ENCODE results near the gene EFCAB11. TPM values are rescaled to one million over a fixed set of nuclear protein-coding genes. Genes with fewer than 3 reads are reported as not detected.
A peak's percentile ranks its signal among the peaks of the same experiment; 100 is the strongest.

The EFCAB11 gene
- total RNA-seq, 1 donor from 2014 or later = 15.9 TPM

DNA sequence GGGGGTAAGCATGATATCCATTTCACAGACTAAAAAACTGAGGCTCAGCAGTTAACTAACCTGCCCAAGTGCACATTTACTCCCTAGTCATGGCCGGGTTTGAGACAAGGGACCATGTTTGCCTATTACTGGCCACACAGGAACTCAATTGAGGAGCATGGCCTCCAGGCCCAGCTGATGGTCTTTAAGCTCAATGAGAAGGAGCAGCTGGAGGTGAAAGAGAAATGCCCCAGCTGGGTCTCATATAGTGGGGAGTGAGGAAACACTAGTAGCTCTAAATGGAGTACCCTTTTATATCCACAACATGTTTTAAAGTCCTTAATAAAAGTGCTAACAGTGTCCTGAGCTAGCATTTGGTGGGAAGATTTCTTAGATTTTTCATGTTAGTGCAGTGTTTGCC is 2.8 kb upstream of the EFCAB11 start:
- DNase-seq (ENCODE audit: low spot score) = no peak

DNA sequence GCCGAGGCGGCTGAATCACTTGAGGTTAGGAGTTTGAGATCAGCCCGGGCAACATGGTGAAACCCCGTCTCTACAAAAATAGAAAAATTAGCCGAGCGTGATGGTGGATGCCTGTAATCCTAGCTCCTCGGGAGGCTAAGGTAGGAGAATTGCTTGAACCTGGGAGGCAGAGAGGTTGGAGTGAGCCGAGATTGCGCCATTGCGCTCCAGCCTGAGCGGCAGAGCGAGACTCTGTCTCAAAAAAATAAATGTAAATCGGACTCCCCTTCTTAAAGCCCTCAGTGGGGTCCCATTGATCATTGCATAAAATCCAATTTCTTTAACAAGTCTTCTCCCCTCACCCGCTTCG is 2.1 kb upstream of the EFCAB11 start:
- no peak for DNase-seq (ENCODE audit: low spot score)

- DNase-seq (ENCODE audit: low spot score) = peak; percentile 99
Measured at GRCh38 chr14:89955745-89956660, 1.5 kb upstream of the EFCAB11 start, which contains the start of gene TDP1. TSS of gene TDP1 (plus strand) at chr14:89955927. CDS start at chr14:89963115, 7,188 bp downstream.

- DNase-seq (ENCODE audit: low spot score) = no peak
Measured at GRCh38 chr14:89955022-89955744, 653 bp upstream of the EFCAB11 start.

- DNase-seq (ENCODE audit: low spot score) = no peak
Measured at GRCh38 chr14:89953602-89954001, 928 bp downstream of the EFCAB11 start.

- DNase-seq (ENCODE audit: low spot score) = no peak
Measured at GRCh38 chr14:89952576-89952975, 2.0 kb downstream of the EFCAB11 start.

GRCh38 chr14:89947344-89947743 is 7.2 kb downstream of the EFCAB11 start:
- no peak for DNase-seq (ENCODE audit: low spot score)

GRCh38 chr14:89941830-89942377 is 12.6 kb downstream of the EFCAB11 start:
- no peak for DNase-seq (ENCODE audit: low spot score)

GRCh38 chr14:89936654-89937185 is 17.8 kb downstream of the EFCAB11 start:
- no peak for DNase-seq (ENCODE audit: low spot score)

DNA sequence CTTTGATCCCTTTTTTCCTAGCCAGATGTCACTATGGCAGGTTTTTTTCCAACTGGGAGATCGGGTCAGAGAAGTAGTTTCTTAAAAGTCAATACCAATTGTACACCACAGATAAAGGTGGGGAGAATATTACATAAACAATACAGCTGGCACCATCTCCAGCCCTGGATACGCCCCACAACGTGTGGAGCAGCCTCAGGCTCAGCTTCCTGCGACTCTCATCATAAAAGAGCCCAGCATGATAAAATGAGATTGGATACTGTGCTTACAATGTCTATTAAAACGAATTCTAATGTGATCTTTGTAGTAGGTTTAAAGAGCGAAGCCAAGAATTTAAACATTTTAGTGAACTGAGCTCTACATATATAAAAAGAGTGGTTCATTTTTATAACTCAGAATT is 21.5 kb downstream of the EFCAB11 start:
- no peak for DNase-seq (ENCODE audit: low spot score)

GRCh38 chr14:89927186-89927865 is 27.2 kb downstream of the EFCAB11 start:
- DNase-seq (ENCODE audit: low spot score) = no peak

DNA sequence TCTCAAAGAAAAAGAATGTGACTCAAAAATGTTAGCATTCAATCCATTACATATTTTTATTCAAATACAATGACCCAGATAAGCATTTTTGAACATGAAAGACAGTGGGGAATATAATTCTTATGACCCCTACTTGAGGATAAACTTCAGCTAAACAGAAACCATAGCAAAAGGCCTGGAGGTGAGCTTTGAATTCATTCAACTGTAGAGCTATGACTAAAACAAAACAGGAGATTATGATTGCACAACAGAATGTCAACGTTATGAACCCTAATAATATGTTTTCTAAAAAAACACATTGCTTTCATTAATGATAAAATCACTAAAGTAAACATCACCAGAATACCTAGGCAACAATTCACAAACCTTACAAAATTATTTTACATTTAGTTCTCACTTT is 27.8 kb downstream of the EFCAB11 start:
- DNase-seq (ENCODE audit: low spot score) = no peak

DNA sequence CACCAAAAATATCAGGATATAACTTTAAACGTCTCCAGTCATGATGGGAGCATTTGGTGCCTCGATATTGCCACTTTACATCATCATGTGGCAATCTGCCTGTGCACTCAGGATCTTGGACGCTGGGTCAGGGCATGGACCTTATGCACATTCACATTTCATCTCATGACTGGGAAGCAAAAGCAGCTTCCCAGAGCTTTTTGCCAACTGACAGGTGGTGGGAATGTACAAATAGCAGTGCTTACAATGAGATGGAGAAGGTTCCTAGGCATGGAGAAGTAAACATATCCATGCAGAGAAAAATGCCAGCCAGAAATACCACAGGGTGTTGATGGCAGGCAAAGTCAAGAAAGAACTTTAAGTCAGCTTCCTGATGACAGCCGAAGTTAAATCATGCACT is 30.3 kb downstream of the EFCAB11 start:
- DNase-seq (ENCODE audit: low spot score) = no peak

GRCh38 chr14:89922031-89922907 is 32.3 kb downstream of the EFCAB11 start:
- peak; percentile 12 for DNase-seq (ENCODE audit: low spot score)

- DNase-seq (ENCODE audit: low spot score) = no peak
Measured at GRCh38 chr14:89921346-89921745, 33.2 kb downstream of the EFCAB11 start.

DNA sequence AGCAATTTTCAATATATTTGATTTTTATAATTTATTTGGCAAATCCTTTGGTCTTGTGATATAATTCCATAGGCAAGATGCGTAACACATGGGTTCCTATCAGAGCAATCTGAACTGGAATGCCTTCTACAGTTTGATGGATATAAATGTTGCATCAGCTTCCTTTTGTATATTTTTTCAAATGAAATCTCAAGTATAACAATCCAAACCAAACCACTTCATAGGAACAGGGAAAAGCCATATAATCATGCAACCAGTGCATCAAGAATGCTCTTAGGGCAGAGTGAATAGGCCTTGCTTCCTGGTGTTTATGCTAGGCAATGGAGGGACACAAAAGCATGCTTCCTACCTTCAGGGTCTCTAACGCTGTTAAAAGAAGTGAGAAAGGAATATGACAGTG is 34.5 kb downstream of the EFCAB11 start:
- DNase-seq (ENCODE audit: low spot score) = no peak

GRCh38 chr14:89918721-89919120 is 35.8 kb downstream of the EFCAB11 start:
- no peak for DNase-seq (ENCODE audit: low spot score)

GRCh38 chr14:89915114-89915878 is 39.2 kb downstream of the EFCAB11 start:
- peak; percentile 75 for DNase-seq (ENCODE audit: low spot score)

GRCh38 chr14:89912667-89913211 is 41.8 kb downstream of the EFCAB11 start:
- peak; percentile 97 for DNase-seq (ENCODE audit: low spot score)

DNA sequence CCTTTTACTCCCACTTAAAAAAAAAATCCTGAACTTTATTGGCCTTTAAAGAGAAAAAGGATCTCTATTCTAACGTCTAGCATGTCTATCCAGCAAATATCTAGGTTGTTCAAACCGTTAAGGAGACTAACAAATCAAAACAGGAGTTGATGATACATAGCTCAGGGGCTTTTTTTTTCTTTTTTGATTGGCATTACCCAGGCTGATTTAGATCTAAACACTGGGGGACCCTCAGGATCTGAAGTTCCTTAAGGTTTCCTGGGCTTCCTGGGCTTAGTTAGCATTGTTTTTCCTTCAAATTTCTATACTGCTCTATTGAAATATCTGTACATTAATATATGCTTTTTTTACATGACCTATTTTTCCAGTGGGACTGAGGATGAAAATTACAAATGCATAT is 42.3 kb downstream of the EFCAB11 start:
- no peak for DNase-seq (ENCODE audit: low spot score)

Data from umbilical cord (tissue), 2 donors.